Measurements from ENCODE around the gene ADAM12.

GRCh38 chr10:126243306-126243705, 145.0 kb downstream of the ADAM12 start:
- TF ChIP-seq CTCF (IDR thresholded peaks at IDR 0.05 in 8 of 11, conservative IDR thresholded peaks at IDR 0.05 in 3 of 11): no peak
- no peak for TF ChIP-seq POLR2AphosphoS5 (IDR thresholded peaks at IDR 0.05)

All from spleen (tissue), 7 donors.